Smooth muscle cell (in vitro differentiated cells): ENCODE data around the gene MTIF3. TPM values are rescaled to one million over a fixed set of nuclear protein-coding genes. Genes with fewer than 3 reads are reported as not detected.

ENCODE experiments used
- DNase-seq: peaks from one replicate; lab custom pipeline; 2025; ENCODE audit not compliant: unreplicated experiment; lab: John Stamatoyannopoulos, UW
- H2AFZ ChIP-seq: fragments of 200-600 bp; sonication (generic); 2 replicates; pipeline ENCODE4 v1.6.0; 2016; ENCODE audit warnings: antibody characterized with exemption, low read depth, mild to moderate bottlenecking
- H3F3A ChIP-seq: fragments of 200-600 bp; sonication (generic); 2 replicates; pipeline ENCODE4 v1.6.0; 2017; ENCODE audit warnings: antibody characterized with exemption, low read depth
- H3K27ac ChIP-seq: fragments of 200-600 bp; sonication (generic); 2 replicates; pipeline ENCODE4 v1.5.1; 2016; ENCODE audit warnings: low read depth, mild to moderate bottlenecking
- H3K27me3 ChIP-seq: fragments of 200-600 bp; sonication (generic); 2 replicates; pipeline ENCODE4 v1.6.1; 2016; ENCODE audit warnings: low read depth, mild to moderate bottlenecking
- H3K36me3 ChIP-seq: fragments of 200-600 bp; sonication (generic); 2 replicates; pipeline ENCODE4 v1.5.1; 2016; ENCODE audit warnings: low read depth
- H3K4me1 ChIP-seq: fragments of 200-600 bp; sonication (generic); 2 replicates; pipeline ENCODE4 v1.5.1; 2016; ENCODE audit warnings: low read depth
- H3K4me2 ChIP-seq: fragments of 200-600 bp; sonication (generic); 2 replicates; pipeline ENCODE4 v1.6.0; 2016; ENCODE audit warnings: mild to moderate bottlenecking
- H3K4me3 ChIP-seq: fragments of 200-600 bp; sonication (generic); 2 replicates; pipeline ENCODE4 v1.5.1; 2016; ENCODE audit warnings: mild to moderate bottlenecking
- H3K79me2 ChIP-seq: fragments of 200-600 bp; sonication (generic); 2 replicates; pipeline ENCODE4 v1.6.0; 2016; ENCODE audit warnings: low read depth, mild to moderate bottlenecking
- H3K9ac ChIP-seq: fragments of 200-600 bp; sonication (generic); 2 replicates; pipeline ENCODE4 v1.6.0; 2016; ENCODE audit warnings: low read depth
- H3K9me3 ChIP-seq: fragments of 200-600 bp; sonication (generic); replicated peaks from 2 replicates; pipeline ENCODE4 v1.5.1; 2016; ENCODE audit warnings: low read depth
- H4K20me1 ChIP-seq: fragments of 200-600 bp; sonication (generic); 2 replicates; pipeline ENCODE4 v1.6.0; 2016; ENCODE audit warnings: low read depth
- CTCF ChIP-seq: fragments of 200-600 bp; sonication (generic); IDR thresholded peaks from 2 replicates; pipeline ENCODE4 v1.5.1; 2017; ENCODE audit warnings: borderline replicate concordance, mild to moderate bottlenecking, antibody characterized with exemption; ENCODE audit not compliant: insufficient read depth, poor library complexity, severe bottlenecking
- WGBS: methylation state at CpG from one replicate; pipeline ENCODE4 v1.1.7; 2016; ENCODE audit warnings: low lambda C conversion rate; 5-methylcytosine and 5-hydroxymethylcytosine counted together
- polyA plus RNA-seq: library from polyadenylated mRNA; unstranded; fragments of >200 nt; fragmentation: Nextera tagmentation; extraction: Ambion mirVana; gene quantifications from 2 replicates; pipeline ENCODE4 v1.2.1, GENCODE V29; 2016
- total RNA-seq: library from RNA; depleted of rRNA; stranded (reverse); fragments of >200 nt; gene quantifications from 2 replicates; pipeline ENCODE4 v1.2.3, GENCODE V29; 2014

MTIF3 gene
- total and polyA plus RNA-seq, 2 experiments from 2014 or later = 57.0 to 60.5 TPM

GRCh38 chr13:27487776-27488175, 37.4 kb upstream of the MTIF3 start:
- no peak overlapping the region for H3K4me3 ChIP-seq
- WGBS = 73% methylated on average over 5 of the region's 5 CpGs
- TF ChIP-seq CTCF = no peak
- H3K27me3 ChIP-seq = peaks cover 12% of the 10 kb centered on the region
- H3K9ac ChIP-seq = no peak overlapping the region
- no peak for DNase-seq
- H3K36me3 ChIP-seq = no peaks in the 10 kb centered on the region
- H4K20me1 ChIP-seq = no peaks in the 10 kb centered on the region
- no peaks in the 10 kb centered on the region for H3K9me3 ChIP-seq
- H3K27ac ChIP-seq = no peak overlapping the region
- H2AFZ ChIP-seq = no peak overlapping the region
- no peaks in the 10 kb centered on the region for H3K4me1 ChIP-seq
- no peaks in the 10 kb centered on the region for H3K79me2 ChIP-seq
- no peaks in the 10 kb centered on the region for H3F3A ChIP-seq
- H3K4me2 ChIP-seq = no peak overlapping the region

GRCh38 chr13:27483421-27483820, 33.1 kb upstream of the MTIF3 start:
- no peaks in the 10 kb centered on the region for H3K36me3 ChIP-seq
- no peaks in the 10 kb centered on the region for H3K9me3 ChIP-seq
- no peaks in the 10 kb centered on the region for H3K4me1 ChIP-seq
- H2AFZ ChIP-seq = no peak overlapping the region
- no peak overlapping the region for H3K4me2 ChIP-seq
- no peak overlapping the region for H3K4me3 ChIP-seq
- no peak overlapping the region for H3K9ac ChIP-seq
- H3K27me3 ChIP-seq = peaks cover 17% of the 10 kb centered on the region
- no peaks in the 10 kb centered on the region for H3F3A ChIP-seq
- no peak overlapping the region for H3K27ac ChIP-seq
- 92% methylated on average over 11 of the region's 11 CpGs for WGBS
- no peak for DNase-seq
- no peak for TF ChIP-seq CTCF
- H4K20me1 ChIP-seq = no peaks in the 10 kb centered on the region
- H3K79me2 ChIP-seq = no peaks in the 10 kb centered on the region

- Histone ChIP-seq H3K27me3 (peaks cover 17% of the 10 kb centered on the region), H3K36me3 (no peaks in the 10 kb centered on the region), H3K27ac (no peak overlapping the region), H3K79me2 (no peaks in the 10 kb centered on the region), H3K4me2 (no peak overlapping the region), H3K4me3 (no peak overlapping the region), H3F3A (no peaks in the 10 kb centered on the region), H3K4me1 (no peaks in the 10 kb centered on the region), H2AFZ (no peak overlapping the region), H3K9ac (no peak overlapping the region), H3K9me3 (no peaks in the 10 kb centered on the region), H4K20me1 (no peaks in the 10 kb centered on the region)
- DNase-seq = no peak
- WGBS = 85% methylated on average over 7 of the region's 7 CpGs
- no peak for TF ChIP-seq CTCF
Measured at GRCh38 chr13:27482983-27483382, 32.6 kb upstream of the MTIF3 start.

GRCh38 chr13:27481766-27482165, 31.4 kb upstream of the MTIF3 start:
- no peak for DNase-seq
- WGBS = 19% methylated on average over 11 of the region's 11 CpGs
- no peaks in the 10 kb centered on the region for H3K79me2 ChIP-seq

More at GRCh38 chr13:27481766-27482165, 31.4 kb upstream of the MTIF3 start:
- Histone ChIP-seq H3K4me1 (no peaks in the 10 kb centered on the region), H3F3A (no peaks in the 10 kb centered on the region), H3K4me2 (no peak overlapping the region), H3K27me3 (peaks cover 17% of the 10 kb centered on the region), H3K36me3 (no peaks in the 10 kb centered on the region), H3K27ac (no peak overlapping the region), H4K20me1 (no peaks in the 10 kb centered on the region), H2AFZ (no peak overlapping the region), H3K9ac (no peak overlapping the region), H3K4me3 (no peak overlapping the region), H3K9me3 (no peaks in the 10 kb centered on the region)
- peak; percentile 52 for TF ChIP-seq CTCF
